Erythroblast (primary cell): ENCODE data around the gene SKIC2.

Experiments used
- GATA1 ChIP-seq: IDR thresholded peaks from 2 replicates; pipeline ENCODE4 v1.6.1; 2011; ENCODE audit warnings: low read depth, mild to moderate bottlenecking, control low read depth, low read length, moderate library complexity
- POLR2A ChIP-seq: IDR thresholded peaks from 2 replicates; pipeline ENCODE4 v1.6.1; 2011; ENCODE audit warnings: mild to moderate bottlenecking, low read length

GRCh38 chr6:31915351-31915750 lies 43.6 kb upstream of the SKIC2 start:
- TF ChIP-seq POLR2A = no peak
- no peak for TF ChIP-seq GATA1
